ENCODE data around the gene DBT.
"Not testable (repeated sequence)": the region's sequence is repeated elsewhere in the genome, so short reads cannot be mapped to it uniquely, and the experiment has no call there.

The DBT gene

GRCh38 chr1:100206301-100206700 lies 43.3 kb downstream of the DBT start:
- DNase-seq (ENCODE audit: low read depth, low spot score) = no peak
- no peak overlapping the region for H3K4me3 ChIP-seq (ENCODE audit: low read length)

DNA sequence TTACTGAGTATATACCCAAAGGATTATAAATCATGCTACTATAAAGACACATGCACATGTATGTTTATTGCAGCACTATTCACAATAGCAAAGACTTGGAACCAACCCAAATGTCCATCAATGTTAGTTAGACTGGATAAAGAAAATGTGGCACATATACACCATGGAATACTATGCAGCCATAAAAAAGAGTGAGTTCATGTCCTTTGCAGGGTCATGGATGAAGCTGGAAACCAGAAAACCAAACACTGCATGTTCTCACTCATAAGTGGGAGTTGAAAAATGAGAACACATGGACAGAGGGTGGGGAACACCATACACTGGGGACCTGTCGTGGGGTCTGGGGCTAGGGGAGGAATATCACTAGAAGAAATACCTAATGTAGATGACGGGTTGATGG lies 44.0 kb downstream of the DBT start:
- not testable (repeated sequence) for H3K4me3 ChIP-seq (ENCODE audit: low read length); DNase-seq (ENCODE audit: low read depth, low spot score)

GRCh38 chr1:100205103-100205502 lies 44.5 kb downstream of the DBT start:
- not testable (repeated sequence) for H3K4me3 ChIP-seq (ENCODE audit: low read length); DNase-seq (ENCODE audit: low read depth, low spot score)

GRCh38 chr1:100202703-100203102 lies 46.9 kb downstream of the DBT start:
- not testable (repeated sequence) for DNase-seq (ENCODE audit: low read depth, low spot score)

GRCh38 chr1:100200060-100200459 lies 49.6 kb downstream of the DBT start:
- H3K4me3 ChIP-seq (ENCODE audit: low read length); DNase-seq (ENCODE audit: low read depth, low spot score): not testable (repeated sequence)

More at GRCh38 chr1:100202703-100203102, 46.9 kb downstream of the DBT start:
- H3K4me3 ChIP-seq (ENCODE audit: low read length) = not testable (repeated sequence)

DNA sequence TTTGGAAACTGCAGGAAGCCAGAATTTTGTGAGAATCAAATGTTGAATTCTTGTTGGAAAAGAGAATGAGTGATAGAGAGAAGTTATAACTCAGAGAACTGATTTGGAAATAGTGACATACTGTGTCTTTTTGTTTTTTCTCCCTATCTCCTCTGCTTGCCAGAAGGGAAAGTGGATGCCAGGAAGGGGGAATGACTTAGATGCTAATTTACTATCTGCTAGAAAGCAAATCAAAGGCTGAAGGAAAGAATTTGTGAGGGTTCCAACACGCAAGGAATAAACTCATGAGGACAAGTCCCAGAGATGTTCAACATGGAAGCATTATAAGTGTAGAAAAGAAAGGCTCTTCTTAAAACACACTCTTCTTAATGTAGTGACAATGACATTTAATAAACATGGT lies 51.0 kb downstream of the DBT start:
- no peak overlapping the region for H3K4me3 ChIP-seq (ENCODE audit: low read length)
- DNase-seq (ENCODE audit: low read depth, low spot score) = no peak

DNA sequence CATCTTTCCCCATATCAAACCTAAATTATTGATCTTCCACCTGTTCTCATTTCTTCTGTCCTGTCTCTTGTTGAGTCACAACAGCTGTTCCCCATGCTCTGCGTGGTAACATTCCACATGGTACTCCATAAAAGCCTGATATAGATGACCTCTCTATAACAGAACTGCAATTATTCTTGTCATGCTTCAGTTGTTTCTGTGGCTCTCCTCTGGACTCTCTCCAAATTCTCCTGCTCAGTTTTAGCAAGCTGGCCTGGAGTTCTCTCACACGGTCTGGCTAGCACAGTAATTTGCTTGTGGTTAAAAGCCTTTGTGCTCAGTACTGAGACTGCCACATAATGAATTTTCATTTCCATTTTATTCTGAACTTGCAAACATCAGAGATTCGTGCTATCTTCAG lies 61.0 kb downstream of the DBT start:
- no peak for DNase-seq (ENCODE audit: low read depth, low spot score)

GRCh38 chr1:100187912-100188311 lies 61.7 kb downstream of the DBT start:
- H3K4me3 ChIP-seq (ENCODE audit: low read length) = no peak overlapping the region
- DNase-seq (ENCODE audit: low read depth, low spot score) = no peak

More for the DNA sequence above, 61.0 kb downstream of the DBT start:
- H3K4me3 ChIP-seq (ENCODE audit: low read length) = no peak overlapping the region

GRCh38 chr1:100184536-100184935 lies 65.1 kb downstream of the DBT start:
- no peak overlapping the region for H3K4me3 ChIP-seq (ENCODE audit: low read length)
- no peak for DNase-seq (ENCODE audit: low read depth, low spot score)

DNA sequence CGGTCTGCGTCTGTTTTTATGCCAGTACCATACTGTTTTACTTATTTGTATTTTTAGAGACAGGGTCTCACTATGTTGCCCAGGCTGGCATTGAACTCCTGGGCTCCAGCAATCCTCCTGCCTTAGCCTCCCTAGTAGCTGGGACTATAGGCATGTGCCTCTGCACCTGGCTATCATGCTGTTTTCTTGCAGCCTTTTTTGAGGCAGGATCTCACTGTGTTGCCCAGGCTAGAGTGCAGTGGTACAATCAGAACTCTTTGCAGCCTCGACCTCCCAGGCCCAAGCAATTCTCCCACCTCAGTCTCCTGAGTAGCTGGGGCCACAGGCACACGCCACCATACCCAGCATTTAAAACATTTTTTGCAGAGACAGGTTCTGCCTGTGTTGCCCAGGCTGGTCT lies 66.3 kb downstream of the DBT start:
- no peak overlapping the region for H3K4me3 ChIP-seq (ENCODE audit: low read length)
- no peak for DNase-seq (ENCODE audit: low read depth, low spot score)

- no peak within 1 kb of the TSS for H3K4me3 ChIP-seq (ENCODE audit: low read length)
- no peak for DNase-seq (ENCODE audit: low read depth, low spot score)
These were observed 71.5 kb downstream of the DBT start, which contains the start of gene LRRC39 for GRCh38 chr1:100178091-100178490. Gene LRRC39 (minus strand): TSS chr1:100178256. CDS start chr1:100168516, 9,740 bp downstream.

- DNase-seq (ENCODE audit: low read depth, low spot score) = no peak
- H3K4me3 ChIP-seq (ENCODE audit: low read length) = no peak overlapping the region
These were observed 72.2 kb downstream of the DBT start for GRCh38 chr1:100177295-100178041.

GRCh38 chr1:100168051-100168450 lies 81.6 kb downstream of the DBT start:
- no peak overlapping the region for H3K4me3 ChIP-seq (ENCODE audit: low read length)
- no peak for DNase-seq (ENCODE audit: low read depth, low spot score)

DNA sequence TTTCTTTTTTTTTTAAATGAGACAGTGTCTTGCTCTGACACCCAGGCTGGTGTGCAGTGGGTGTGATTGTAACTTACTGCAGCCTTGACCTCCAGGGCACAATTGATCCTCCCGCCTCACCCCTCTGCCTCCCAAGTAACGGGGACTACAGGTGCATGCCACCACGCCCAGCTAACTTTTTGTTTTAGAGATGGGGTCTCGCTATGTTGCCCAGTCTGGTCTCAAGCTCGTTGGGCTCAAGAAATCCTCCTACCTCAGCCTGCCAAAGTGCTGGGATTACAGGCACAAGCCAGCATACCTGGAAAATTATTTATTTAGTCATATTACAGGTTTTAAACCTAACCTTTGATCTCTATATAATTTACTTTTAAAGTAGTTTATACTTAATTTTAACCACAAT lies 84.9 kb downstream of the DBT start:
- H3K4me3 ChIP-seq (ENCODE audit: low read length) = no peak overlapping the region
- DNase-seq (ENCODE audit: low read depth, low spot score) = no peak

DNA sequence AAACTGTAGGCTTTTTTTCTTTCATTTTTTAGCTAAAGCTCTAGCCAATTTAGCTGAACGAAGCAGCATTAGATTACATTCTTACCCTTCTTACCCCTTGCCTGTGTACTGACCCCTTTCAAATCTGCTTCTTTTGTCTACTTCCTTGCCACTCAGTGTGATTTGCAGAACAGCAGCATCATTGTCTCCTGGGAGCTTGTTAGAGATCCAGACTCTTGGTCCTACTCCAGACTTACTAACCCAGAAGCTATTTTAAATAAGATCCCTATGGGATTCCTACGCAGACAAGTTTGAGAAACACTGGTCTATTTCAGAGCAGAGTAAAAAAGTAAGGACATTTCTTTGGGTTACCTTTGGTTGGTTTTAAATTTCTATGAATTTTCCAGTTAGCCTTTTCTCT lies 85.4 kb downstream of the DBT start:
- no peak for DNase-seq (ENCODE audit: low read depth, low spot score)
- no peak overlapping the region for H3K4me3 ChIP-seq (ENCODE audit: low read length)

GRCh38 chr1:100162881-100163280 lies 86.8 kb downstream of the DBT start:
- H3K4me3 ChIP-seq (ENCODE audit: low read length) = no peak overlapping the region
- no peak for DNase-seq (ENCODE audit: low read depth, low spot score)

DNA sequence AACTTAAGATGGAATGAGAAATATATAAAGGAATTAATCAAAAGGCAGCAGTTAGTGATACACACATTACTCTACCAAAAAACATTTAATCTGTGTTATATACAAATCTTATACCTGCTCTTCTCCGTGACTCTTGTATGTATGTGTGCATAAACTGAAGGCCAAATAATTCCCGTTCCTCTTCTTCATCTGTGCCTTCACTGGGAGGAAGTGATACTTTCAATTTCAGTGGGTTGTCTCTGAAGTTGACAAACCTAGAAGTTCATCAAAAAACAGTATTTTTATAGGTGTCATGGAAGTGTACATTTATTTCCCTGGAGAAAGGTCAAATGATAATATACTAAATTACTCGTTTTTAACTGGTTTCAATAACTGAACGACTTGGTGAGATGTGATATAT lies 97.4 kb downstream of the DBT start:
- no peak overlapping the region for H3K4me3 ChIP-seq (ENCODE audit: low read length)
- no peak for DNase-seq (ENCODE audit: low read depth, low spot score)

- no peak overlapping the region for H3K4me3 ChIP-seq (ENCODE audit: low read length)
- DNase-seq (ENCODE audit: low read depth, low spot score) = no peak
These were observed 98.0 kb downstream of the DBT start for GRCh38 chr1:100151679-100152078.

DNA sequence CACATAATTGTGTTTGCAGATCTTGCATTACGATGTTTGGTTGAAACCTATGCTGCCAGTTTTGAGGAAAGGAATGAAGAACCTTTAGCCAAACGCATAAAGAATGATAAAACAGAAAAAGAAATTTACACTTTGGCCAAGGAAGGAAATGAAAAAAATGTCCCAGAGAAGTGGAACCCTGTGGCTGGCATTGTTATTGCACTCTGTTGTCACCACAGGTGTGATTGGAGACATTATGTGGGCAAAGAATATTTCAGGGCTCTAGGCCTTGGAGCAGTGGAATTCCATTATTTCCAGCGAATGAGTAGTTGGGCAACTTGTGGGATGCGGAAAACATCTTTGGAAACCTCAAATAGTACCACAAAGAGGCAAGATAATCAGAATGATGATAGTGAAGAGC lies 101.8 kb downstream of the DBT start:
- DNase-seq (ENCODE audit: low read depth, low spot score) = no peak
- no peak overlapping the region for H3K4me3 ChIP-seq (ENCODE audit: low read length)

DNA sequence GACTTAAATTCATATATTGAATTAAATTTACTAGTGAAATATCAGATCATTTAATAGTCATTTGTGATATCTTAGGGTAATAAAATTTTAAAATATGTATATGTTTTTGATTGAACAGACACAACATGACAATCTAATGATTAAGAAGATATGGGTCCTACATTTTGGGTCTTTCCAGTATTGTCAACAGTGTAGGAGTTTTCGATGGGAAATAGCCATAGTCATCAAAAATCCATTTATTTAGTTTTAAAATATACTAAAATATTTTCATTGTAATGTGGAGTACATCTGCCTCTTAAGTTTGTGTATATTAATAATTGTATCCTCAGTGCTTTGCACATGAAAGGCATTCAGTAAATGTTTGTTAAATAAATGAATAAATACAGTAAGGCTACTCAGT lies 102.7 kb downstream of the DBT start:
- H3K4me3 ChIP-seq (ENCODE audit: low read length) = no peak overlapping the region

GRCh38 chr1:100145116-100145515 lies 104.5 kb downstream of the DBT start:
- H3K4me3 ChIP-seq (ENCODE audit: low read length) = no peak overlapping the region
- DNase-seq (ENCODE audit: low read depth, low spot score) = no peak

More for the DNA sequence above, 102.7 kb downstream of the DBT start:
- DNase-seq (ENCODE audit: low read depth, low spot score) = no peak
